A549 (cell line): Measurements from ENCODE around the gene KCNK3. TPM values are rescaled to one million over a fixed set of nuclear protein-coding genes. Genes with fewer than 3 reads are reported as not detected.

Source experiments
- ATAC-seq, 2 experiments: fragments of 200-7000 bp in 1 of 2; fragments of >200 bp in 1 of 2; cut with Nextera tagmentation in 1 of 2; cut with Tn5 transposase in 1 of 2; 3 replicates each; pipeline versions ENCODE4 v1.8.0 to v1.9.1; 2018 to 2020; ENCODE audit warnings: mild to moderate bottlenecking in 1 of 2, moderate library complexity in 1 of 2
- CTCF ChIA-PET: fragments of 300-600 bp; sonication (Branson Sonifier 250); formaldehyde crosslinking; extraction: SDS; loops from one replicate; lab custom pipeline; 2021; ENCODE audit warnings: antibody characterized with exemption, inconsistent platforms; lab: Yijun Ruan, JAX
- POLR2A ChIA-PET: fragments of 350-600 bp; formaldehyde crosslinking; extraction: SDS; loops from one replicate; lab custom pipeline; 2021; ENCODE audit warnings: antibody characterized with exemption, inconsistent platforms; lab: Yijun Ruan, JAX
- DNase-seq, 2 experiments: peaks; one replicate each; pipeline versions ENCODE4 v3.0.0 to v3.0.0-alpha.2; 2011 to 2016; ENCODE audit warnings: low read depth in 1 of 2, low spot score in 1 of 2
- FAIRE-seq: peaks from 2 replicates; lab custom pipeline; 2011; peaks lifted over from hg19 to GRCh38; lab: Jason Lieb, UNC
- H3K27ac ChIP-seq, 2 experiments: fragments of >200 bp; sonication (Bioruptor Twin); formaldehyde crosslinking; 3 replicates each; pipeline ENCODE4 v1.5.1; 2016 to 2017
- H3K4me1 ChIP-seq: fragments of >200 bp; sonication (Bioruptor Twin); formaldehyde crosslinking; 3 replicates; pipeline ENCODE4 v1.6.1; 2016
- H3K4me2 ChIP-seq: fragments of >200 bp; sonication (Bioruptor Twin); formaldehyde crosslinking; 3 replicates; pipeline ENCODE4 v1.6.1; 2016
- H3K4me3 ChIP-seq: fragments of >200 bp; sonication (Bioruptor Twin); formaldehyde crosslinking; 3 replicates; pipeline ENCODE4 v1.5.1; 2016
- H3K9me3 ChIP-seq: fragments of >200 bp; sonication (Bioruptor Twin); formaldehyde crosslinking; 3 replicates; pipeline ENCODE4 v1.6.1; 2016
- BHLHE40 ChIP-seq: IDR thresholded peaks from 2 replicates; pipeline ENCODE4 v1.6.1; 2012; ENCODE audit warnings: low read depth, low read length, inconsistent platforms
- CHD4 ChIP-seq: fragments of 200-600 bp; sonication (generic); IDR thresholded peaks from 2 replicates; pipeline ENCODE4 v1.6.1; 2016; ENCODE audit warnings: antibody characterized with exemption, mild to moderate bottlenecking, borderline replicate concordance
- EHF ChIP-seq: fragments of 250-450 bp; sonication (Bioruptor Pico); IDR thresholded peaks from 2 replicates; pipeline ENCODE4 v1.5.0; 2020; ENCODE audit warnings: mild to moderate bottlenecking
- FOSL2 ChIP-seq, 2 experiments: fragments of 450-650 bp in 1 of 2; fragments of >200 bp in 1 of 2; sonication (Bioruptor Twin) in 1 of 2; formaldehyde crosslinking; IDR thresholded peaks; 2 replicates each; pipeline versions ENCODE4 v1.5.0 to v1.6.1; 2016 to 2020; ENCODE audit warnings: mild to moderate bottlenecking in 1 of 2, moderate library complexity in 1 of 2
- FOXS1 ChIP-seq: fragments of 250-450 bp; sonication (Bioruptor Pico); IDR thresholded peaks from 2 replicates; pipeline ENCODE4 v1.5.0; 2020; ENCODE audit warnings: mild to moderate bottlenecking, moderate library complexity
- KDM1A ChIP-seq: fragments of 200-600 bp; sonication (generic); IDR thresholded peaks from 2 replicates; pipeline ENCODE4 v1.6.1; 2016; ENCODE audit warnings: low read depth, mild to moderate bottlenecking
- KDM5A ChIP-seq: fragments of 200-600 bp; sonication (generic); IDR thresholded peaks from 2 replicates; pipeline ENCODE4 v1.6.1; 2016; ENCODE audit warnings: antibody characterized with exemption, mild to moderate bottlenecking
- NFE2L2 ChIP-seq: fragments of 150-350 bp; conservative IDR thresholded peaks from 2 replicates; pipeline ENCODE4 v1.6.1; 2014; ENCODE audit warnings: low read length
- PHF8 ChIP-seq: fragments of 200-600 bp; sonication (generic); IDR thresholded peaks from 2 replicates; pipeline ENCODE4 v1.6.1; 2016; ENCODE audit warnings: low read depth, mild to moderate bottlenecking, antibody characterized with exemption, moderate library complexity, borderline replicate concordance
- RARB ChIP-seq: fragments of 250-450 bp; sonication (Bioruptor Pico); IDR thresholded peaks from 2 replicates; pipeline ENCODE4 v1.8.0; 2021; ENCODE audit warnings: mild to moderate bottlenecking, moderate library complexity
- SREBF2 ChIP-seq: fragments of 450-650 bp; IDR thresholded peaks from 2 replicates; pipeline ENCODE4 v1.6.1; 2014; ENCODE audit warnings: mild to moderate bottlenecking, moderate library complexity
- TFCP2L1 ChIP-seq: fragments of 250-450 bp; sonication (Bioruptor Pico); IDR thresholded peaks from 2 replicates; pipeline ENCODE4 v1.5.0; 2021; ENCODE audit warnings: mild to moderate bottlenecking
- TP53 ChIP-seq: fragments of 250-450 bp; sonication (Bioruptor Pico); IDR thresholded peaks from 2 replicates; pipeline ENCODE4 v1.5.0; 2021; ENCODE audit warnings: mild to moderate bottlenecking, moderate library complexity
- ZFP36 ChIP-seq: fragments of 450-650 bp; IDR thresholded peaks from 2 replicates; pipeline ENCODE4 v1.6.1; 2014; ENCODE audit warnings: borderline replicate concordance; ENCODE audit not compliant: partially characterized antibody
- WGBS: methylation state at CpG from one replicate; pipeline ENCODE4 v1.1.6; 2017; ENCODE audit errors: missing lambda C conversion rate; 5-methylcytosine and 5-hydroxymethylcytosine counted together
- polyA plus RNA-seq, 4 experiments: library from polyadenylated mRNA; depleted of rRNA in 3 of 4; stranded (reverse); fragments of >200 nt; fragmentation: RNase III in 1 of 4; extraction: RNeasy Plus Mini Kit Qiagen cat#74134 plus additional on column Dnase treatment in 1 of 4; gene quantifications; 2 replicates in 3 of 4; 3 replicates in 1 of 4; pipeline ENCODE4 v1.2.3, GENCODE V29; 2011 to 2017
- TF ChIP-seq, protein P1 (sequence below): fragments of 200-600 bp; sonication (generic); IDR thresholded peaks from 2 replicates; pipeline ENCODE4 v1.6.1; 2016; ENCODE audit warnings: antibody characterized with exemption, mild to moderate bottlenecking, moderate library complexity
- TF ChIP-seq, protein P2 (sequence below): fragments of >200 bp; sonication (Bioruptor Twin); formaldehyde crosslinking; IDR thresholded peaks from 3 replicates; pipeline ENCODE4 v1.5.1; 2016
- TF ChIP-seq, protein P3 (sequence below): IDR thresholded peaks from 2 replicates; pipeline ENCODE4 v1.6.1; 2012; ENCODE audit warnings: low read depth, borderline replicate concordance
- TF ChIP-seq, protein P4 (sequence below): IDR thresholded peaks from 2 replicates; pipeline ENCODE4 v1.6.1; 2012
- TF ChIP-seq, protein P5 (sequence below): fragments of 250-450 bp; sonication (Bioruptor Pico); IDR thresholded peaks from 2 replicates; pipeline ENCODE4 v1.5.0; 2020; ENCODE audit warnings: low read depth, mild to moderate bottlenecking, moderate library complexity

Gene KCNK3
- polyA plus RNA-seq, 2 of the 4 experiments (the other 2 are of a cell fraction): 2.4 to 2.8 TPM

DNA sequence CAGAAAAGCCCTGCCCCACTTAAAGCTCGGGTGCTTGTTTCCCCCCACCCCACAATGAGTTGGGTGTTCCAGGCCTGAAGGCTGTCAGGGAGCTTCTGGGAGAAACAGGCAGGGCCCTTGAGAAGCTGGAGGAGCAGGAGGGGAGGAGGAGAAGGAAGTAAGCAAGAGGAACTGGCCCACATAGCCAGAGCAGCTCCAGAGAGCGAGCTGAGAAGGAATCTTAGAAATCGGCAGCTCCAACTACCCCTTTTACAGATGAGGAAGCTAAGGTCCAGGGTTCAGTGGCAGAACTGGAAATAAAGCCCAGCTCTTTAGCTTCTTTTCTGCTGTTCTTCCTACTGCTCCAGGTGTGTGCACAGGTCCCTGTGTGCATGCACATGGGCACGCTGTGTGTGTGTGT lies 12.7 kb upstream of the KCNK3 start:
- H3K27ac ChIP-seq: no peak overlapping the region
- no peak overlapping the region for H3K4me3 ChIP-seq
- peaks cover 8% of the 10 kb centered on the region; the same call in 2 of the 3 replicates for H3K9me3 ChIP-seq
- ChIA-PET POLR2A (no interaction called here), CTCF (interaction anchor here (0.8 to 8.1 kb wide), 7 partner anchors 11 to 495 kb away, joined by 3 to 34 read pairs (median 5); no protein-coding TSS in a partner anchor)
- FAIRE-seq: no peak
- 59% methylated on average over 4 of the region's 4 CpGs for WGBS
- no peaks in the 10 kb centered on the region for H3K4me1 ChIP-seq
- no peak for DNase-seq
- TF ChIP-seq TFCP2L1: no peak
- H3K4me2 ChIP-seq: no peak overlapping the region
- no peak for ATAC-seq

DNA sequence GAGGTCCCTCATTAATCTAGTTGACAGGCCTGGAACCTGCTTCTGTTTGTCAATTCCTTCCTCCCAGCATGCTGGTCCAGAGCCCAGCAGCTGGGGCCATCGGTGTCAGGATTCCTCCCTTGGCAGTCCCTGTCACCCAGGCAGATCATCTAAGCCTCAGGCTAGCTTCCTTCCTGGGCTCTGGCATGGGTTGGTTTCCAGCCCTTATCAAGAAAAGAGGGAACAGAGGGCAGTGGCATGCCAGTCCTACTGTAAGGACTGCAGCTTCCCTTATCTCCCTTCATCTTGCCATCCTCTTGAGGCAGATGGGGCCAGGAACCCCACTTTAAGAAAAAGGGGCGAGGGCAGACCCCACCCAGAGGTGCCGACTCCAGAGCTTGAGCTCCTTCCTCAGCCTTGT lies 10.9 kb upstream of the KCNK3 start:
- FAIRE-seq (no peak), DNase-seq (no peak), ATAC-seq (no peak)
- TF ChIP-seq TP53 (CRISPR knock-in tag) (no peak), CHD4 (no peak), PHF8 (no peak), KDM1A (no peak), EHF (no peak), RARB (CRISPR knock-in tag) (no peak), BHLHE40 (no peak), NFE2L2 (no peak), SREBF2 (no peak), FOSL2 (IDR thresholded peaks at IDR 0.05) (no peak), FOSL2 (CRISPR knock-in tag; IDR thresholded peaks at IDR 0.05) (no peak), KDM5A (no peak), ZFP36 (no peak), FOXS1 (no peak)
- TF ChIP-seq, protein P1, sequence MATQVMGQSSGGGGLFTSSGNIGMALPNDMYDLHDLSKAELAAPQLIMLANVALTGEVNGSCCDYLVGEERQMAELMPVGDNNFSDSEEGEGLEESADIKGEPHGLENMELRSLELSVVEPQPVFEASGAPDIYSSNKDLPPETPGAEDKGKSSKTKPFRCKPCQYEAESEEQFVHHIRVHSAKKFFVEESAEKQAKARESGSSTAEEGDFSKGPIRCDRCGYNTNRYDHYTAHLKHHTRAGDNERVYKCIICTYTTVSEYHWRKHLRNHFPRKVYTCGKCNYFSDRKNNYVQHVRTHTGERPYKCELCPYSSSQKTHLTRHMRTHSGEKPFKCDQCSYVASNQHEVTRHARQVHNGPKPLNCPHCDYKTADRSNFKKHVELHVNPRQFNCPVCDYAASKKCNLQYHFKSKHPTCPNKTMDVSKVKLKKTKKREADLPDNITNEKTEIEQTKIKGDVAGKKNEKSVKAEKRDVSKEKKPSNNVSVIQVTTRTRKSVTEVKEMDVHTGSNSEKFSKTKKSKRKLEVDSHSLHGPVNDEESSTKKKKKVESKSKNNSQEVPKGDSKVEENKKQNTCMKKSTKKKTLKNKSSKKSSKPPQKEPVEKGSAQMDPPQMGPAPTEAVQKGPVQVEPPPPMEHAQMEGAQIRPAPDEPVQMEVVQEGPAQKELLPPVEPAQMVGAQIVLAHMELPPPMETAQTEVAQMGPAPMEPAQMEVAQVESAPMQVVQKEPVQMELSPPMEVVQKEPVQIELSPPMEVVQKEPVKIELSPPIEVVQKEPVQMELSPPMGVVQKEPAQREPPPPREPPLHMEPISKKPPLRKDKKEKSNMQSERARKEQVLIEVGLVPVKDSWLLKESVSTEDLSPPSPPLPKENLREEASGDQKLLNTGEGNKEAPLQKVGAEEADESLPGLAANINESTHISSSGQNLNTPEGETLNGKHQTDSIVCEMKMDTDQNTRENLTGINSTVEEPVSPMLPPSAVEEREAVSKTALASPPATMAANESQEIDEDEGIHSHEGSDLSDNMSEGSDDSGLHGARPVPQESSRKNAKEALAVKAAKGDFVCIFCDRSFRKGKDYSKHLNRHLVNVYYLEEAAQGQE: no peak
- TF ChIP-seq, protein P2, sequence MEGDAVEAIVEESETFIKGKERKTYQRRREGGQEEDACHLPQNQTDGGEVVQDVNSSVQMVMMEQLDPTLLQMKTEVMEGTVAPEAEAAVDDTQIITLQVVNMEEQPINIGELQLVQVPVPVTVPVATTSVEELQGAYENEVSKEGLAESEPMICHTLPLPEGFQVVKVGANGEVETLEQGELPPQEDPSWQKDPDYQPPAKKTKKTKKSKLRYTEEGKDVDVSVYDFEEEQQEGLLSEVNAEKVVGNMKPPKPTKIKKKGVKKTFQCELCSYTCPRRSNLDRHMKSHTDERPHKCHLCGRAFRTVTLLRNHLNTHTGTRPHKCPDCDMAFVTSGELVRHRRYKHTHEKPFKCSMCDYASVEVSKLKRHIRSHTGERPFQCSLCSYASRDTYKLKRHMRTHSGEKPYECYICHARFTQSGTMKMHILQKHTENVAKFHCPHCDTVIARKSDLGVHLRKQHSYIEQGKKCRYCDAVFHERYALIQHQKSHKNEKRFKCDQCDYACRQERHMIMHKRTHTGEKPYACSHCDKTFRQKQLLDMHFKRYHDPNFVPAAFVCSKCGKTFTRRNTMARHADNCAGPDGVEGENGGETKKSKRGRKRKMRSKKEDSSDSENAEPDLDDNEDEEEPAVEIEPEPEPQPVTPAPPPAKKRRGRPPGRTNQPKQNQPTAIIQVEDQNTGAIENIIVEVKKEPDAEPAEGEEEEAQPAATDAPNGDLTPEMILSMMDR: no peak
- TF ChIP-seq, protein P3, sequence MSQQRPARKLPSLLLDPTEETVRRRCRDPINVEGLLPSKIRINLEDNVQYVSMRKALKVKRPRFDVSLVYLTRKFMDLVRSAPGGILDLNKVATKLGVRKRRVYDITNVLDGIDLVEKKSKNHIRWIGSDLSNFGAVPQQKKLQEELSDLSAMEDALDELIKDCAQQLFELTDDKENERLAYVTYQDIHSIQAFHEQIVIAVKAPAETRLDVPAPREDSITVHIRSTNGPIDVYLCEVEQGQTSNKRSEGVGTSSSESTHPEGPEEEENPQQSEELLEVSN: no peak
- TF ChIP-seq, protein P4, sequence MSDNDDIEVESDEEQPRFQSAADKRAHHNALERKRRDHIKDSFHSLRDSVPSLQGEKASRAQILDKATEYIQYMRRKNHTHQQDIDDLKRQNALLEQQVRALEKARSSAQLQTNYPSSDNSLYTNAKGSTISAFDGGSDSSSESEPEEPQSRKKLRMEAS: no peak
- TF ChIP-seq, protein P5, sequence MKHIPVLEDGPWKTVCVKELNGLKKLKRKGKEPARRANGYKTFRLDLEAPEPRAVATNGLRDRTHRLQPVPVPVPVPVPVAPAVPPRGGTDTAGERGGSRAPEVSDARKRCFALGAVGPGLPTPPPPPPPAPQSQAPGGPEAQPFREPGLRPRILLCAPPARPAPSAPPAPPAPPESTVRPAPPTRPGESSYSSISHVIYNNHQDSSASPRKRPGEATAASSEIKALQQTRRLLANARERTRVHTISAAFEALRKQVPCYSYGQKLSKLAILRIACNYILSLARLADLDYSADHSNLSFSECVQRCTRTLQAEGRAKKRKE (CRISPR knock-in tag): no peak
- 32% methylated on average over 3 of the region's 3 CpGs for WGBS
- H3K4me1 ChIP-seq: 0 out of 3 replicates have a peak, but pooled peaks cover 3% of the 10 kb centered on the region
- CTCF ChIA-PET: interaction anchor here (1.0 to 8.1 kb wide), 7 partner anchors 11 to 161 kb away, joined by 3 to 34 read pairs (median 5); no protein-coding TSS in a partner anchor
- peaks cover 8% of the 10 kb centered on the region; the same call in 2 of the 3 replicates for H3K9me3 ChIP-seq
- no peak overlapping the region for H3K4me3 ChIP-seq
- H3K4me2 ChIP-seq: no peak overlapping the region
- no peak overlapping the region; a peak in 1 of 6 replicates for H3K27ac ChIP-seq
- POLR2A ChIA-PET: no interaction called here
